Urothelium cell line (cell line): ENCODE measurements around the gene COA8.

Experiments used
- DNase-seq: peaks from one replicate; pipeline ENCODE4 v3.0.0; 2011; ENCODE audit warnings: low spot score, mixed read lengths
- FAIRE-seq: peaks from 2 replicates; lab custom pipeline; 2011; peaks lifted over from hg19 to GRCh38; lab: Jason Lieb, UNC

COA8 gene

GRCh38 chr14:103535891-103536565 is 26.7 kb upstream of the COA8 start:
- DNase-seq, result no peak
- no peak for FAIRE-seq

- no peak for DNase-seq
- no peak for FAIRE-seq
Measured at GRCh38 chr14:103536693-103537092, 26.1 kb upstream of the COA8 start.

GRCh38 chr14:103537175-103537990 is 25.4 kb upstream of the COA8 start:
- FAIRE-seq (no peak), DNase-seq (no peak)

- DNase-seq (no peak), FAIRE-seq (no peak)
Measured at GRCh38 chr14:103538291-103539055, 24.3 kb upstream of the COA8 start.

- DNase-seq (no peak), FAIRE-seq (no peak)
Measured at GRCh38 chr14:103539056-103539825, 23.5 kb upstream of the COA8 start.

- FAIRE-seq (no peak), DNase-seq (no peak)
Measured at GRCh38 chr14:103540821-103541708, 21.7 kb upstream of the COA8 start.

- no peak for FAIRE-seq
Measured at GRCh38 chr14:103541709-103542604, 20.8 kb upstream of the COA8 start.

GRCh38 chr14:103542605-103543088 is 20.1 kb upstream of the COA8 start:
- no peak for DNase-seq
- no peak for FAIRE-seq

More at GRCh38 chr14:103541709-103542604, 20.8 kb upstream of the COA8 start:
- no peak for DNase-seq

- DNase-seq (no peak), FAIRE-seq (no peak)
Measured at GRCh38 chr14:103543140-103543539, 19.6 kb upstream of the COA8 start.

- no peak for DNase-seq
- FAIRE-seq, result no peak
Measured at GRCh38 chr14:103543721-103544387, 18.9 kb upstream of the COA8 start.

- FAIRE-seq (no peak), DNase-seq (no peak)
Measured at GRCh38 chr14:103544388-103545218, 18.2 kb upstream of the COA8 start.

GRCh38 chr14:103545219-103545914 is 17.4 kb upstream of the COA8 start:
- DNase-seq (no peak), FAIRE-seq (no peak)

- DNase-seq (no peak), FAIRE-seq (no peak)
Measured at GRCh38 chr14:103545915-103546651, 16.7 kb upstream of the COA8 start.

GRCh38 chr14:103546652-103547454 is 15.9 kb upstream of the COA8 start:
- FAIRE-seq, result no peak

GRCh38 chr14:103547455-103547940 is 15.3 kb upstream of the COA8 start:
- no peak for DNase-seq
- no peak for FAIRE-seq

More at GRCh38 chr14:103546652-103547454, 15.9 kb upstream of the COA8 start:
- peak; percentile 67 for DNase-seq
